ENCODE results near the gene HENMT1.

The HENMT1 gene

GRCh38 chr1:108617724-108618056, 43.2 kb downstream of the HENMT1 start:
- no peaks in the 10 kb centered on the region for H3K27me3 ChIP-seq (ENCODE audit: low read depth, low read length)

GRCh38 chr1:108617008-108617723, 43.7 kb downstream of the HENMT1 start:
- Histone ChIP-seq H3K9me3 (ENCODE audit: control insufficient read depth in 1 of 2, low read length in 2 of 2) (no peaks in the 10 kb centered on the region), H3K27ac (ENCODE audit: low read length) (no peak overlapping the region), H3K4me3 (ENCODE audit: low read depth in 1 of 2, low read length in 2 of 2) (no peak overlapping the region), H3K4me1 (ENCODE audit: control insufficient read depth in 1 of 2, insufficient read depth in 2 of 2, low read length in 2 of 2) (no peaks in the 10 kb centered on the region), H3K27me3 (ENCODE audit: low read depth, low read length) (no peaks in the 10 kb centered on the region), H3K36me3 (ENCODE audit: control insufficient read depth in 1 of 2, insufficient read depth in 2 of 2, low read length in 2 of 2) (peaks cover 10 to 19% of the 10 kb centered on the region in 2 donors)

More at GRCh38 chr1:108617724-108618056, 43.2 kb downstream of the HENMT1 start:
- Histone ChIP-seq H3K27ac (ENCODE audit: low read length) (no peak overlapping the region), H3K4me1 (ENCODE audit: control insufficient read depth in 1 of 2, insufficient read depth in 2 of 2, low read length in 2 of 2) (no peaks in the 10 kb centered on the region), H3K9me3 (ENCODE audit: control insufficient read depth in 1 of 2, low read length in 2 of 2) (no peaks in the 10 kb centered on the region), H3K4me3 (ENCODE audit: low read depth in 1 of 2, low read length in 2 of 2) (no peak overlapping the region), H3K36me3 (ENCODE audit: control insufficient read depth in 1 of 2, insufficient read depth in 2 of 2, low read length in 2 of 2) (peaks cover 5 to 14% of the 10 kb centered on the region in 2 donors)

- Histone ChIP-seq H3K4me3 (ENCODE audit: low read depth in 1 of 2, low read length in 2 of 2) (no peak overlapping the region), H3K4me1 (ENCODE audit: control insufficient read depth in 1 of 2, insufficient read depth in 2 of 2, low read length in 2 of 2) (no peaks in the 10 kb centered on the region), H3K36me3 (ENCODE audit: control insufficient read depth in 1 of 2, insufficient read depth in 2 of 2, low read length in 2 of 2) (peaks cover 13 to 20% of the 10 kb centered on the region in 2 donors), H3K9me3 (ENCODE audit: control insufficient read depth in 1 of 2, low read length in 2 of 2) (no peaks in the 10 kb centered on the region), H3K27ac (ENCODE audit: low read length) (no peak overlapping the region), H3K27me3 (ENCODE audit: low read depth, low read length) (no peaks in the 10 kb centered on the region)
Observed at GRCh38 chr1:108615544-108615943, 45.3 kb downstream of the HENMT1 start.

- no peak overlapping the region for H3K27ac ChIP-seq (ENCODE audit: low read length)
- no peak overlapping the region for H3K4me3 ChIP-seq (ENCODE audit: low read depth in 1 of 2, low read length in 2 of 2)
- H3K27me3 ChIP-seq (ENCODE audit: low read depth, low read length) = no peaks in the 10 kb centered on the region
- H3K4me1 ChIP-seq (ENCODE audit: control insufficient read depth in 1 of 2, insufficient read depth in 2 of 2, low read length in 2 of 2) = no peaks in the 10 kb centered on the region
- H3K36me3 ChIP-seq (ENCODE audit: control insufficient read depth in 1 of 2, insufficient read depth in 2 of 2, low read length in 2 of 2) = peaks cover 20 to 21% of the 10 kb centered on the region in 2 donors
- H3K9me3 ChIP-seq (ENCODE audit: control insufficient read depth in 1 of 2, low read length in 2 of 2) = no peaks in the 10 kb centered on the region
Observed at GRCh38 chr1:108612496-108612895, 48.4 kb downstream of the HENMT1 start.

GRCh38 chr1:108611984-108612383, 48.9 kb downstream of the HENMT1 start:
- Histone ChIP-seq H3K36me3 (ENCODE audit: control insufficient read depth in 1 of 2, insufficient read depth in 2 of 2, low read length in 2 of 2) (peaks cover 19 to 21% of the 10 kb centered on the region in 2 donors), H3K4me1 (ENCODE audit: control insufficient read depth in 1 of 2, insufficient read depth in 2 of 2, low read length in 2 of 2) (no peaks in the 10 kb centered on the region), H3K4me3 (ENCODE audit: low read depth in 1 of 2, low read length in 2 of 2) (no peak overlapping the region), H3K27me3 (ENCODE audit: low read depth, low read length) (no peaks in the 10 kb centered on the region), H3K27ac (ENCODE audit: low read length) (no peak overlapping the region), H3K9me3 (ENCODE audit: control insufficient read depth in 1 of 2, low read length in 2 of 2) (no peaks in the 10 kb centered on the region)

- Histone ChIP-seq H3K36me3 (ENCODE audit: control insufficient read depth in 1 of 2, insufficient read depth in 2 of 2, low read length in 2 of 2) (peaks cover 15 to 21% of the 10 kb centered on the region in 2 donors), H3K4me3 (ENCODE audit: low read depth in 1 of 2, low read length in 2 of 2) (no peak overlapping the region), H3K4me1 (ENCODE audit: control insufficient read depth in 1 of 2, insufficient read depth in 2 of 2, low read length in 2 of 2) (no peaks in the 10 kb centered on the region), H3K9me3 (ENCODE audit: control insufficient read depth in 1 of 2, low read length in 2 of 2) (no peaks in the 10 kb centered on the region), H3K27ac (ENCODE audit: low read length) (no peak overlapping the region), H3K27me3 (ENCODE audit: low read depth, low read length) (no peaks in the 10 kb centered on the region)
Observed at GRCh38 chr1:108610073-108610472, 50.8 kb downstream of the HENMT1 start.

GRCh38 chr1:108609483-108610049, 51.3 kb downstream of the HENMT1 start:
- Histone ChIP-seq H3K27me3 (ENCODE audit: low read depth, low read length) (no peaks in the 10 kb centered on the region), H3K4me3 (ENCODE audit: low read depth in 1 of 2, low read length in 2 of 2) (no peak overlapping the region), H3K9me3 (ENCODE audit: control insufficient read depth in 1 of 2, low read length in 2 of 2) (no peaks in the 10 kb centered on the region), H3K36me3 (ENCODE audit: control insufficient read depth in 1 of 2, insufficient read depth in 2 of 2, low read length in 2 of 2) (peaks cover 15 to 21% of the 10 kb centered on the region in 2 donors), H3K4me1 (ENCODE audit: control insufficient read depth in 1 of 2, insufficient read depth in 2 of 2, low read length in 2 of 2) (no peaks in the 10 kb centered on the region), H3K27ac (ENCODE audit: low read length) (no peak overlapping the region)

GRCh38 chr1:108606478-108606877, 54.4 kb downstream of the HENMT1 start:
- Histone ChIP-seq H3K36me3 (ENCODE audit: control insufficient read depth in 1 of 2, insufficient read depth in 2 of 2, low read length in 2 of 2) (peaks cover 7 to 18% of the 10 kb centered on the region in 2 donors), H3K27ac (ENCODE audit: low read length) (no peak overlapping the region), H3K9me3 (ENCODE audit: control insufficient read depth in 1 of 2, low read length in 2 of 2) (no peaks in the 10 kb centered on the region), H3K27me3 (ENCODE audit: low read depth, low read length) (no peaks in the 10 kb centered on the region), H3K4me3 (ENCODE audit: low read depth in 1 of 2, low read length in 2 of 2) (no peak overlapping the region), H3K4me1 (ENCODE audit: control insufficient read depth in 1 of 2, insufficient read depth in 2 of 2, low read length in 2 of 2) (no peaks in the 10 kb centered on the region)

- Histone ChIP-seq H3K27me3 (ENCODE audit: low read depth, low read length) (no peaks in the 10 kb centered on the region), H3K4me1 (ENCODE audit: control insufficient read depth in 1 of 2, insufficient read depth in 2 of 2, low read length in 2 of 2) (no peaks in the 10 kb centered on the region), H3K4me3 (ENCODE audit: low read depth in 1 of 2, low read length in 2 of 2) (no peak overlapping the region), H3K9me3 (ENCODE audit: control insufficient read depth in 1 of 2, low read length in 2 of 2) (no peaks in the 10 kb centered on the region), H3K36me3 (ENCODE audit: control insufficient read depth in 1 of 2, insufficient read depth in 2 of 2, low read length in 2 of 2) (peaks cover 7 to 18% of the 10 kb centered on the region in 2 donors), H3K27ac (ENCODE audit: low read length) (no peak overlapping the region)
Observed at GRCh38 chr1:108605633-108606032, 55.3 kb downstream of the HENMT1 start.

- no peak overlapping the region for H3K4me3 ChIP-seq (ENCODE audit: low read depth in 1 of 2, low read length in 2 of 2)
- H3K9me3 ChIP-seq (ENCODE audit: control insufficient read depth in 1 of 2, low read length in 2 of 2) = no peaks in the 10 kb centered on the region
- peaks cover 0 to 3% of the 10 kb centered on the region in 2 donors for H3K4me1 ChIP-seq (ENCODE audit: control insufficient read depth in 1 of 2, insufficient read depth in 2 of 2, low read length in 2 of 2)
- no peak overlapping the region for H3K27ac ChIP-seq (ENCODE audit: low read length)
- no peaks in the 10 kb centered on the region for H3K27me3 ChIP-seq (ENCODE audit: low read depth, low read length)
- H3K36me3 ChIP-seq (ENCODE audit: control insufficient read depth in 1 of 2, insufficient read depth in 2 of 2, low read length in 2 of 2) = peaks cover 7 to 11% of the 10 kb centered on the region in 2 donors
Observed at GRCh38 chr1:108601708-108602410, 59.0 kb downstream of the HENMT1 start.

- Histone ChIP-seq H3K36me3 (ENCODE audit: control insufficient read depth in 1 of 2, insufficient read depth in 2 of 2, low read length in 2 of 2) (peaks cover 7 to 11% of the 10 kb centered on the region in 2 donors), H3K4me3 (ENCODE audit: low read depth in 1 of 2, low read length in 2 of 2) (no peak overlapping the region), H3K9me3 (ENCODE audit: control insufficient read depth in 1 of 2, low read length in 2 of 2) (no peaks in the 10 kb centered on the region), H3K27me3 (ENCODE audit: low read depth, low read length) (no peaks in the 10 kb centered on the region), H3K4me1 (ENCODE audit: control insufficient read depth in 1 of 2, insufficient read depth in 2 of 2, low read length in 2 of 2) (peaks cover 0 to 13% of the 10 kb centered on the region in 2 donors), H3K27ac (ENCODE audit: low read length) (no peak overlapping the region)
Observed at GRCh38 chr1:108600504-108600903, 60.4 kb downstream of the HENMT1 start.
